Natural killer cell treated with Interleukin-12 subunit alpha and Interleukin-12 subunit beta and Interleukin-15 and Interleukin-18, amount 100 ng/mL, for 72 hours (primary cell): ENCODE results near the gene SRSF9. TPM values are rescaled to one million over a fixed set of nuclear protein-coding genes. Genes with fewer than 3 reads are reported as not detected.
A peak's percentile ranks its signal among the peaks of the same experiment; 100 is the strongest.
"Not testable (repeated sequence)": the region's sequence is repeated elsewhere in the genome, so short reads cannot be mapped to it uniquely, and the experiment has no call there.

Experiments used
- ATAC-seq, 2 donors: fragments of 150-1000 bp; cut with Tn5 transposase in 1 of 2; sonication (Bioruptor Pico), chemical (Tn5 transposase) in 1 of 2; 2 replicates each; pipeline ENCODE4 v1.10.0; 2021
- DNase-seq: peaks from one replicate; pipeline ENCODE4 v3.0.0; 2022; ENCODE audit warnings: low spot score
- H3K27ac Mint-ChIP-seq, 2 donors: 1 replicate in 1 of 2; 2 replicates in 1 of 2; pipeline ENCODE4 v1.8.0; 2022; ENCODE audit warnings: mixed read lengths in 2 of 2, mild to moderate bottlenecking in 1 of 2, moderate library complexity in 1 of 2
- H3K27me3 Mint-ChIP-seq, 2 donors: 1 replicate in 1 of 2; 2 replicates in 1 of 2; pipeline ENCODE4 v1.8.0; 2022; ENCODE audit warnings: mixed read lengths in 2 of 2
- H3K36me3 Mint-ChIP-seq: one replicate; pipeline ENCODE4 v1.8.0; 2022; ENCODE audit warnings: mixed read lengths
- H3K4me1 Mint-ChIP-seq, 2 donors: 1 replicate in 1 of 2; 2 replicates in 1 of 2; pipeline ENCODE4 v1.8.0; 2022; ENCODE audit warnings: low read depth in 2 of 2, mixed read lengths in 2 of 2, mild to moderate bottlenecking in 1 of 2
- H3K4me3 Mint-ChIP-seq: one replicate; pipeline ENCODE4 v1.8.0; 2022; ENCODE audit warnings: mixed read lengths
- H3K9me3 Mint-ChIP-seq: 2 replicates; pipeline ENCODE4 v1.8.0; 2022; ENCODE audit warnings: mixed read lengths
- total RNA-seq, 2 donors: library from RNA; stranded (reverse); gene quantifications; one replicate each; pipeline ENCODE4 v1.2.3, GENCODE V29; 2022

SRSF9 gene
- total RNA-seq, 2 donors from 2014 or later: 246 to 331 TPM

- no peaks in the 10 kb centered on the region for H3K27me3 Mint-ChIP-seq
- ATAC-seq: peak; percentile 70 to 76
- no peak overlapping the region for H3K4me3 Mint-ChIP-seq
- peaks cover 9% of the 10 kb centered on the region for H3K36me3 Mint-ChIP-seq
- H3K9me3 Mint-ChIP-seq: no peaks in the 10 kb centered on the region
- DNase-seq: no peak
- H3K27ac Mint-ChIP-seq: no peak overlapping the region
- peaks cover 0 to 11% of the 10 kb centered on the region in 2 donors for H3K4me1 Mint-ChIP-seq
Measured at GRCh38 chr12:120453977-120454376, 15.6 kb downstream of the SRSF9 start.

- peaks cover 9% of the 10 kb centered on the region for H3K36me3 Mint-ChIP-seq
- DNase-seq: no peak
- no peak overlapping the region for H3K27ac Mint-ChIP-seq
- no peaks in the 10 kb centered on the region for H3K27me3 Mint-ChIP-seq
- no peak overlapping the region for H3K4me3 Mint-ChIP-seq
- H3K4me1 Mint-ChIP-seq: peaks cover 0 to 11% of the 10 kb centered on the region in 2 donors
- no peaks in the 10 kb centered on the region for H3K9me3 Mint-ChIP-seq
- no peak for ATAC-seq
Measured at GRCh38 chr12:120453060-120453750, 16.3 kb downstream of the SRSF9 start.

GRCh38 chr12:120452524-120452923 is 17.0 kb downstream of the SRSF9 start:
- H3K4me1 Mint-ChIP-seq: peaks cover 7 to 17% of the 10 kb centered on the region in 2 donors
- not testable (repeated sequence) for ATAC-seq, H3K4me3 Mint-ChIP-seq, H3K9me3 Mint-ChIP-seq, H3K27me3 Mint-ChIP-seq, H3K27ac Mint-ChIP-seq, DNase-seq
- peaks cover 12% of the 10 kb centered on the region for H3K36me3 Mint-ChIP-seq

GRCh38 chr12:120447992-120448391 is 21.6 kb downstream of the SRSF9 start:
- Mint-ChIP-seq H3K4me3 (peak overlapping the region; percentile 96), H3K4me1 (peaks cover 27 to 31% of the 10 kb centered on the region in 2 donors), H3K27ac (peak overlapping the region in 1 of 2 donors; percentile 95), H3K36me3 (peaks cover 11% of the 10 kb centered on the region), H3K27me3 (no peaks in the 10 kb centered on the region), H3K9me3 (no peaks in the 10 kb centered on the region)
- DNase-seq (no peak), ATAC-seq (no peak)

- ATAC-seq, H3K9me3 Mint-ChIP-seq, DNase-seq, H3K27me3 Mint-ChIP-seq: not testable (repeated sequence)
- H3K4me1 Mint-ChIP-seq: peaks cover 27 to 31% of the 10 kb centered on the region in 2 donors
- H3K4me3 Mint-ChIP-seq: peak overlapping the region; percentile 96
- peaks cover 11% of the 10 kb centered on the region for H3K36me3 Mint-ChIP-seq
- peak overlapping the region; percentile 94 to 95 for H3K27ac Mint-ChIP-seq
Measured at GRCh38 chr12:120446844-120447178, 22.7 kb downstream of the SRSF9 start.

- peak; percentile 98 to 99 for ATAC-seq
- H3K36me3 Mint-ChIP-seq: peaks cover 11% of the 10 kb centered on the region
Measured at GRCh38 chr12:120445911-120446843, 23.4 kb downstream of the SRSF9 start, which contains the start of the genes GATC and TRIAP1. TSS of gene GATC (plus strand) at chr12:120446444. CDS start at chr12:120446481, 37 bp downstream. TSS of gene TRIAP1 (minus strand) at chr12:120446384. CDS start at chr12:120446372, 12 bp downstream.

GRCh38 chr12:120444676-120445075 is 24.9 kb downstream of the SRSF9 start:
- Mint-ChIP-seq H3K4me3 (peak overlapping the region; percentile 96), H3K27me3 (no peaks in the 10 kb centered on the region), H3K27ac (peak overlapping the region; percentile 94 to 95), H3K9me3 (no peaks in the 10 kb centered on the region), H3K4me1 (peaks cover 33 to 35% of the 10 kb centered on the region in 2 donors), H3K36me3 (peaks cover 11% of the 10 kb centered on the region)
- no peak for ATAC-seq
- DNase-seq: no peak

More at GRCh38 chr12:120445911-120446843, 23.4 kb downstream of the SRSF9 start, which contains the start of the genes GATC and TRIAP1:
- H3K9me3 Mint-ChIP-seq: no peaks in the 10 kb centered on the region
- peak within 1 kb of the TSS; percentile 94 to 95 for H3K27ac Mint-ChIP-seq
- peak; percentile 88 for DNase-seq
- no peaks in the 10 kb centered on the region for H3K27me3 Mint-ChIP-seq
- H3K4me3 Mint-ChIP-seq: peak within 1 kb of the TSS; percentile 96
- H3K4me1 Mint-ChIP-seq: peaks cover 27 to 31% of the 10 kb centered on the region in 2 donors

GRCh38 chr12:120439646-120440247 is 29.8 kb downstream of the SRSF9 start:
- no peaks in the 10 kb centered on the region for H3K27me3 Mint-ChIP-seq
- no peaks in the 10 kb centered on the region for H3K9me3 Mint-ChIP-seq
- H3K36me3 Mint-ChIP-seq: no peaks in the 10 kb centered on the region
- DNase-seq (peak; percentile 69), ATAC-seq (peak; percentile 47 to 49)
- peaks cover 22 to 26% of the 10 kb centered on the region in 2 donors for H3K4me1 Mint-ChIP-seq
- peak overlapping the region in 1 of 2 donors; percentile 46 for H3K27ac Mint-ChIP-seq
- peak overlapping the region; percentile 61 for H3K4me3 Mint-ChIP-seq

GRCh38 chr12:120438495-120439198 is 30.9 kb downstream of the SRSF9 start:
- no peaks in the 10 kb centered on the region for H3K9me3 Mint-ChIP-seq
- no peak for ATAC-seq
- H3K36me3 Mint-ChIP-seq: no peaks in the 10 kb centered on the region
- no peak for DNase-seq
- peaks cover 19 to 26% of the 10 kb centered on the region in 2 donors for H3K4me1 Mint-ChIP-seq
- H3K27me3 Mint-ChIP-seq: no peaks in the 10 kb centered on the region
- H3K27ac Mint-ChIP-seq: peak overlapping the region; percentile 83 to 92
- H3K4me3 Mint-ChIP-seq: peak overlapping the region; percentile 97

- no peaks in the 10 kb centered on the region for H3K36me3 Mint-ChIP-seq
- H3K4me3 Mint-ChIP-seq: peak within 1 kb of the TSS; percentile 97
- no peaks in the 10 kb centered on the region for H3K9me3 Mint-ChIP-seq
- H3K27ac Mint-ChIP-seq: peak within 1 kb of the TSS; percentile 83 to 92
- peak; percentile 99 for ATAC-seq
- peak; percentile 99 for DNase-seq
- H3K27me3 Mint-ChIP-seq: no peaks in the 10 kb centered on the region
- H3K4me1 Mint-ChIP-seq: peaks cover 20 to 26% of the 10 kb centered on the region in 2 donors
Measured at GRCh38 chr12:120437735-120438494, 31.6 kb downstream of the SRSF9 start, which contains the start of gene COX6A1. TSS of gene COX6A1 (plus strand) at chr12:120438113. CDS start at chr12:120438127, 14 bp downstream.

GRCh38 chr12:120432772-120433525 is 36.6 kb downstream of the SRSF9 start:
- peaks cover 2 to 7% of the 10 kb centered on the region in 2 donors for H3K27me3 Mint-ChIP-seq
- no peak overlapping the region for H3K4me3 Mint-ChIP-seq

GRCh38 chr12:120429368-120429767 is 40.2 kb downstream of the SRSF9 start:
- Mint-ChIP-seq H3K27me3 (peaks cover 2 to 7% of the 10 kb centered on the region in 2 donors), H3K4me3 (no peak overlapping the region), H3K9me3 (no peaks in the 10 kb centered on the region), H3K36me3 (no peaks in the 10 kb centered on the region), H3K27ac (no peak overlapping the region), H3K4me1 (peaks cover 0 to 6% of the 10 kb centered on the region in 2 donors)
- DNase-seq: no peak
- no peak for ATAC-seq

More at GRCh38 chr12:120432772-120433525, 36.6 kb downstream of the SRSF9 start:
- Mint-ChIP-seq H3K9me3 (no peaks in the 10 kb centered on the region), H3K4me1 (peaks cover 7 to 13% of the 10 kb centered on the region in 2 donors), H3K36me3 (no peaks in the 10 kb centered on the region), H3K27ac (peak overlapping the region in 1 of 2 donors; percentile 28)
- ATAC-seq (no peak), DNase-seq (no peak)
